ENCODE measurements around the gene DLG4.

DLG4 gene

DNA sequence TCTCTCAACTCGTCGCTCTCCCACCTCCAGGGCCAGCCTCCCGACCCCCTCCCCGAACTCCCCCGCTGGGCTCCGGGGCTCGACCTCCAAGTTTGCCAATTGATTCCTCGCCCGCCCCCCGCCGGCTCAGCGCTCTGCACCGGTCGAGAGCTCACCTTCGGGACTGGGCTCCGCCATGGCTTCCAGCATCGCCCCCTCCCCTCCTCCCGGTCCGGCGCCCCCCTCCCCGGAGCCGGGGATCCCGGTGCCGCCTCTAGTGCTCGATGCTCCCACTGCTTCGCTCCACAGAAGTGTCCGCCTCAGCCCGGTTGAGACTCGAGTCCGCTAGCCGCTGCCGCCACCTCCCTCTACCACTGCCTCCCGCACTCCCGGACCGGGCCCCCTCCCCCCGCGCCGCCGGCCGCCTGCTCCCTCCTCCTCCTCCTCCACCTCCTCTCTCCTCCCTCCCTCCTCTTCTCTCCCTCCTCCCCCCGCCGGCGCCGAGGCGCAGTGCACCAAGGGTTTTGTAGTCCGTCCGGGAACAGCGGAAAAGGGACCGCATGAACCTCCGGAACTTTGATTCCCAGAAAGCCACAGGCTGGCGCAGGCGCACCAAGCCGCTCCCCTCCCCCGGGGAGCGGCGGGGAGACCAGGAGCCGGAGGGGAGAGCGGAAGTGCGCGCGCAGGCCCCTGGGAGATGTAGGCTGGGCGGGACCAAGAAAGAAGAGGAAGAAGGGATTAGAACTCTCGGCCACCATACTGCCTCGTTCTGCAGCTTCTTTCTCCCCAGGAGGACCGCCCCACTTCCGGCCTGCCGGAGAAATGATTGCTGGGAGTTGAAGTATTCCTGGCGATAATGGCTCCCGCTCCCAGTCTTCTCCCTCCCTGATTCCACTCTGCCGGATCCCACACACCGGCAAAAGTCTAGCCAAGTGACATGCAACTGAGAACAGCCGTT lies 19.7 kb upstream of the DLG4 start, which contains the start of gene PHF23:
TSS of gene PHF23 (minus strand) at position 367 of the 937 bp plus-strand sequence. CDS start at position 189, 178 bp downstream.
- Histone ChIP-seq H3K4me1 (no peaks in the 10 kb centered on the region), H3K27me3 (no peaks in the 10 kb centered on the region), H3K36me3 (peaks cover 25% of the 10 kb centered on the region), H3K4me3 (ENCODE audit: low read depth, low read length) (peak within 1 kb of the TSS; percentile 82), H3K9me3 (no peaks in the 10 kb centered on the region)
- DNase-seq: peak; percentile 93
- TF ChIP-seq, protein P1, sequence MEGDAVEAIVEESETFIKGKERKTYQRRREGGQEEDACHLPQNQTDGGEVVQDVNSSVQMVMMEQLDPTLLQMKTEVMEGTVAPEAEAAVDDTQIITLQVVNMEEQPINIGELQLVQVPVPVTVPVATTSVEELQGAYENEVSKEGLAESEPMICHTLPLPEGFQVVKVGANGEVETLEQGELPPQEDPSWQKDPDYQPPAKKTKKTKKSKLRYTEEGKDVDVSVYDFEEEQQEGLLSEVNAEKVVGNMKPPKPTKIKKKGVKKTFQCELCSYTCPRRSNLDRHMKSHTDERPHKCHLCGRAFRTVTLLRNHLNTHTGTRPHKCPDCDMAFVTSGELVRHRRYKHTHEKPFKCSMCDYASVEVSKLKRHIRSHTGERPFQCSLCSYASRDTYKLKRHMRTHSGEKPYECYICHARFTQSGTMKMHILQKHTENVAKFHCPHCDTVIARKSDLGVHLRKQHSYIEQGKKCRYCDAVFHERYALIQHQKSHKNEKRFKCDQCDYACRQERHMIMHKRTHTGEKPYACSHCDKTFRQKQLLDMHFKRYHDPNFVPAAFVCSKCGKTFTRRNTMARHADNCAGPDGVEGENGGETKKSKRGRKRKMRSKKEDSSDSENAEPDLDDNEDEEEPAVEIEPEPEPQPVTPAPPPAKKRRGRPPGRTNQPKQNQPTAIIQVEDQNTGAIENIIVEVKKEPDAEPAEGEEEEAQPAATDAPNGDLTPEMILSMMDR (IDR thresholded peaks at IDR 0.05; ENCODE audit: low read depth, low read length): no peak

DNA sequence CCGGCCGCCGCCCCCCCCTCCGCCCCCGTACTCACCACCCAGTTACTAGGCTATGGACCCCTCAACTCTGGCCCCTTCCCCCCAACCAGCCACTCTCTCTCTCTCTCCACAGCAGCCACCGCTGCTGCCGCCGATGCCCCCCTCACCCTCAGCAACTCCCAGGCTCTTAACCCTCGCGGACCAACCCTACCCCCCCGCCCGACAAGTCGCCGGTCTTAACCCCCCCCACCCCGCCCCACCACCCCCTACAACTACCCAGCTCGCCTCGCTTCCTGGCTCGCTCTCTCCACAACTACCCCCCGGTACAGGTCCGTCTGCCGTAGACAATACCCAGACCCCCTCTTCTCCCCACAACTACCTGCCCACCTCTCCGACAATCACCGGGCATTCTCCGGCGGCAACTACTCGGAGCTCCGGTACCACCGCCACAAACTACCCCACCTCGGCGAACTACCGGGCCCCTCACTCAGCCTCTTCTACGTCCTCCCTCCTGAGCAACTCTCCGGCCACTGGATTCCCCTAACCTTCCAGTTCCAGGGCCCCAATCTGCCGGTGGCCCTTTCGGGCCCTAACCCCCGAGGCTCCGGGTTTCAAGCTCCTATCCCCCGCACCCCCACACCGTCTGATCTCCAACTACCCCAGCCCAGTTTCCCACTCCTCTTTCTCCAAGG lies 18.9 kb upstream of the DLG4 start:
- H3K27me3 ChIP-seq: no peaks in the 10 kb centered on the region
- H3K4me3 ChIP-seq (ENCODE audit: low read depth, low read length): peak overlapping the region; percentile 78
- TF ChIP-seq, protein P1 (IDR thresholded peaks at IDR 0.05; ENCODE audit: low read depth, low read length): no peak
- no peaks in the 10 kb centered on the region for H3K4me1 ChIP-seq
- no peak for DNase-seq
- no peaks in the 10 kb centered on the region for H3K9me3 ChIP-seq
- peaks cover 25% of the 10 kb centered on the region for H3K36me3 ChIP-seq

GRCh38 chr17:7237761-7238419 lies 18.3 kb upstream of the DLG4 start:
- peak; percentile 63 for DNase-seq
- TF ChIP-seq, protein P1 (IDR thresholded peaks at IDR 0.05; ENCODE audit: low read depth, low read length): no peak
- Histone ChIP-seq H3K36me3 (peaks cover 25% of the 10 kb centered on the region), H3K4me3 (ENCODE audit: low read depth, low read length) (peak overlapping the region; percentile 78), H3K9me3 (no peaks in the 10 kb centered on the region), H3K4me1 (no peaks in the 10 kb centered on the region), H3K27me3 (no peaks in the 10 kb centered on the region)

DNA sequence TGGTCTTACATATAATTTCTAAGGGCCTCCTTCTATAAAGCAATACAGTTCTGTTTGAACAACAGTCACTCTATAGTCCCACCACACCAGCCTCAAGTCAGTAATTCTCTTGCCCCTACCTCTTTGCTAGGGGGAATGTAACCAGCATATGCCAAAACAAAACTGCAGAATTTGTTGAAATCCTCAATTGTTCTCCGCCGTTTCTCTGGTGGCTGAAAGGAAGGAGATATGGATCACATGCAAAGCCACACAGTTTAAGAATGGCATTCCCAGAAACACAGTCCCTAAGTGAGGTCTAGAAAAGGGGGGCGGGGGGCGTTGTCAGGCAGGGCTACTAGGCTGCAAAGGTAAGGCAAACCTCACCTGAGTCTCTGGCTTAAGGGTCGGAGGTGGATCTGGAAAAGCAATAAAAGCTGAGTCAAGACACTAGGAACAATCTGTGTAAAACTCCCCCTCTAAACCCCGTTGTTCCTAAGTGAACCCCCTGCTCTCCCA lies 17.7 kb upstream of the DLG4 start:
- Histone ChIP-seq H3K4me3 (ENCODE audit: low read depth, low read length) (peak overlapping the region; percentile 78), H3K36me3 (peaks cover 25% of the 10 kb centered on the region), H3K9me3 (no peaks in the 10 kb centered on the region), H3K27me3 (no peaks in the 10 kb centered on the region), H3K4me1 (no peaks in the 10 kb centered on the region)
- no peak for DNase-seq
- TF ChIP-seq, protein P1 (IDR thresholded peaks at IDR 0.05; ENCODE audit: low read depth, low read length): no peak

GRCh38 chr17:7236808-7237207 lies 17.2 kb upstream of the DLG4 start:
- Histone ChIP-seq H3K27me3 (no peaks in the 10 kb centered on the region), H3K4me1 (no peaks in the 10 kb centered on the region), H3K9me3 (no peaks in the 10 kb centered on the region), H3K36me3 (peaks cover 25% of the 10 kb centered on the region), H3K4me3 (ENCODE audit: low read depth, low read length) (no peak overlapping the region)
- TF ChIP-seq, protein P1 (IDR thresholded peaks at IDR 0.05; ENCODE audit: low read depth, low read length): no peak
- DNase-seq: no peak

All from BE2C (cell line).